GM18502 (cell line): ENCODE measurements around the gene TAS1R3.

Source experiments
- ATAC-seq: cut with Tn5 transposase; IDR thresholded peaks from one replicate; pipeline ENCODE4 v1.9.1; 2021; ENCODE audit warnings: mild to moderate bottlenecking; ENCODE audit not compliant: unreplicated experiment, poor library complexity

The TAS1R3 gene

GRCh38 chr1:1320666-1321448 is 10.2 kb upstream of the TAS1R3 start:
- no peak for ATAC-seq

GRCh38 chr1:1321477-1321876 is 9.6 kb upstream of the TAS1R3 start:
- no peak for ATAC-seq

- ATAC-seq, result no peak
Measured at GRCh38 chr1:1322418-1322817, 8.7 kb upstream of the TAS1R3 start.

GRCh38 chr1:1322952-1323351 is 8.1 kb upstream of the TAS1R3 start:
- no peak for ATAC-seq

- ATAC-seq, result peak; percentile 35
Measured at GRCh38 chr1:1324084-1324523, 7.0 kb upstream of the TAS1R3 start.

GRCh38 chr1:1324524-1325287 is 6.4 kb upstream of the TAS1R3 start, which contains the start of the genes CPTP and INTS11:
CPTP (plus strand) TSS chr1:1324802; CDS start chr1:1326911, 2,109 bp downstream.
INTS11 (minus strand) TSS chr1:1324660; CDS start chr1:1324608, 52 bp downstream.
- ATAC-seq, result peak; percentile 70

GRCh38 chr1:1325288-1326074 is 5.6 kb upstream of the TAS1R3 start:
- ATAC-seq, result no peak

GRCh38 chr1:1326075-1326605 is 4.9 kb upstream of the TAS1R3 start:
- no peak for ATAC-seq

- no peak for ATAC-seq
Measured at GRCh38 chr1:1327291-1327690, 3.8 kb upstream of the TAS1R3 start.

- ATAC-seq, result no peak
Measured at GRCh38 chr1:1328254-1328653, 2.8 kb upstream of the TAS1R3 start.

GRCh38 chr1:1329304-1330210 is 1.5 kb upstream of the TAS1R3 start:
- ATAC-seq, result no peak

- ATAC-seq, result no peak
Measured at GRCh38 chr1:1330366-1331067, 563 bp upstream of the TAS1R3 start.

- ATAC-seq, result no peak
Measured at GRCh38 chr1:1332031-1332755, 1.1 kb downstream of the TAS1R3 start.

GRCh38 chr1:1332774-1333480 is 1.8 kb downstream of the TAS1R3 start:
- no peak for ATAC-seq

- ATAC-seq, result no peak
Measured at GRCh38 chr1:1333551-1334241, 2.6 kb downstream of the TAS1R3 start.

- ATAC-seq, result no peak
Measured at GRCh38 chr1:1334835-1335234, 3.8 kb downstream of the TAS1R3 start.

GRCh38 chr1:1335283-1335682 is 4.2 kb downstream of the TAS1R3 start:
- no peak for ATAC-seq
